HUES6 (cell line): Measurements from ENCODE around the gene SLC66A1.

ENCODE experiments used
- H3K27ac ChIP-seq: 2 replicates; pipeline ENCODE4 v1.7.0; 2013; ENCODE audit warnings: low read depth, mild to moderate bottlenecking, low read length, inconsistent platforms
- H3K27me3 ChIP-seq: 2 replicates; pipeline ENCODE4 v1.6.1; 2013; ENCODE audit warnings: low read length; ENCODE audit not compliant: control insufficient read depth, insufficient read depth
- H3K36me3 ChIP-seq: 2 replicates; pipeline ENCODE4 v1.6.1; 2013; ENCODE audit warnings: low read length; ENCODE audit not compliant: control insufficient read depth, insufficient read depth
- H3K4me1 ChIP-seq: 2 replicates; pipeline ENCODE4 v1.6.1; 2013; ENCODE audit warnings: low read length; ENCODE audit not compliant: control insufficient read depth, insufficient read depth
- H3K4me3 ChIP-seq: 2 replicates; pipeline ENCODE4 v1.5.1; 2013; ENCODE audit warnings: low read depth, low read length
- H3K9ac ChIP-seq: one replicate; pipeline ENCODE4 v1.6.1; 2013; ENCODE audit warnings: mild to moderate bottlenecking, low read length
- H3K9me3 ChIP-seq: 2 replicates; pipeline ENCODE4 v1.6.1; 2013; ENCODE audit warnings: low read depth, low read length; ENCODE audit not compliant: control insufficient read depth, insufficient read depth

SLC66A1 gene

DNA sequence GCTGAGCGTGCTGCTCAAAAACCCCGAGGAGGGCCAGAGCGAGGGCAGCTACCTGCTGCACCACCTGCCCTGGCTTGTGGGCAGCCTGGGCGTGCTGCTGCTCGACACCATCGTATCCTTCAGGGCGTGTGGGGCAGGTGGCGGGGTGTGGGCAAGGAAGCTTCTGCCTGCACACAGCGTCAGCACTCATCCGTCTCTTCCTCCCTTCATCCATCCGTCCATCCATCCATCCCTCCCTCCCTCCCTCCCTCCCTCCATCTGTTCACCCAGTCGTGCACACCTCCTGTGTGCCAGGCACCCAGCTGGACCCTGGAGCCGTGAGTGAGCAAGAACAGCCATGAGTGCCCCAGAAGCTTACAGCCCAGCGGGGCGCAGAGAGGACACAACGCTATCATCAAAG is 15.2 kb downstream of the SLC66A1 start:
- H3K4me3 ChIP-seq = no peak overlapping the region
- no peaks in the 10 kb centered on the region for H3K4me1 ChIP-seq
- no peak overlapping the region for H3K9ac ChIP-seq
- H3K9me3 ChIP-seq = no peaks in the 10 kb centered on the region
- H3K27ac ChIP-seq = no peak overlapping the region
- peaks cover 57% of the 10 kb centered on the region for H3K36me3 ChIP-seq
- no peaks in the 10 kb centered on the region for H3K27me3 ChIP-seq

DNA sequence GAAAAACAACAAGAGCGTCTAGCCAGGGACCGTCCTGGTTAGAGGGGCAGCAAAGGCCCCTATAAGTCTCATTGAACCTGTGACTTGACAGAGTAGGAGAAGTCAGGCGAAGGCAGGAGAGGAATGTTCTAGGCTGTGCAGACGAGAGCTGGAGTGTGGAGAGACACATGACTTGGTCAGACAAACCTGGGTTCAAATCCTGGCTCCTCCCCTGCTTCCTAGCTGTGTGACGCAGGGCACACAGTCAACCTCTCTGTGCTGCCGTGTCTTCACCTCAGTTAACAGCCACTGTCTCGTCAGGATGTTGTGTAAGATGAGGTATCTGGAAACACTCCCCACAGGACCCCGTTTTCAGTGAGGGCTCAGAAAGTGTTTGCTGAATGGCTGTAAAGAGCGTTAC is 15.6 kb downstream of the SLC66A1 start:
- H3K36me3 ChIP-seq = peaks cover 55% of the 10 kb centered on the region
- no peaks in the 10 kb centered on the region for H3K4me1 ChIP-seq

DNA sequence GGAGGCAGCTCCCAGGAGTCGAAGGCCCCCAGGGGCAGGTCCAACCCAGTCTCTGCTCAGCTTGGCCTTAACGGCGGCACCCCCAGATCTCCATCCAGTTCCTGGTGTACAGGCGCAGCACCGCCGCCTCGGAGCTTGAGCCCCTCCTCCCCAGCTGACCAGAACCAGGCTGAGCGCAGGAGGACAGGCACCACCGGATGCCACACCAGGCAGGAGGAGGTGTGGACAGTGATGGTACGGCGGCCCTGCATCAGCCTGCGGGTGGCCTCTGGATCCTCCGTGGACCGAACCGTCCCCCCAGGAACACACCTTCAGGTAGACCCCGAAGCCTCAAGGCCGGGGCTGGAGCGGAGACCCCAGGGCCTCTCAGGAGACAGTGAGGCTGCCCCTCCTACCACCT is 16.4 kb downstream of the SLC66A1 start:
- no peaks in the 10 kb centered on the region for H3K9me3 ChIP-seq
- H3K36me3 ChIP-seq = peaks cover 54% of the 10 kb centered on the region
- no peak overlapping the region for H3K4me3 ChIP-seq
- no peak overlapping the region for H3K27ac ChIP-seq
- H3K4me1 ChIP-seq = no peaks in the 10 kb centered on the region
- H3K9ac ChIP-seq = no peak overlapping the region
- H3K27me3 ChIP-seq = no peaks in the 10 kb centered on the region

More for the DNA sequence above, 15.6 kb downstream of the SLC66A1 start:
- Histone ChIP-seq H3K27me3 (no peaks in the 10 kb centered on the region), H3K4me3 (no peak overlapping the region), H3K9me3 (no peaks in the 10 kb centered on the region), H3K9ac (no peak overlapping the region), H3K27ac (no peak overlapping the region)

DNA sequence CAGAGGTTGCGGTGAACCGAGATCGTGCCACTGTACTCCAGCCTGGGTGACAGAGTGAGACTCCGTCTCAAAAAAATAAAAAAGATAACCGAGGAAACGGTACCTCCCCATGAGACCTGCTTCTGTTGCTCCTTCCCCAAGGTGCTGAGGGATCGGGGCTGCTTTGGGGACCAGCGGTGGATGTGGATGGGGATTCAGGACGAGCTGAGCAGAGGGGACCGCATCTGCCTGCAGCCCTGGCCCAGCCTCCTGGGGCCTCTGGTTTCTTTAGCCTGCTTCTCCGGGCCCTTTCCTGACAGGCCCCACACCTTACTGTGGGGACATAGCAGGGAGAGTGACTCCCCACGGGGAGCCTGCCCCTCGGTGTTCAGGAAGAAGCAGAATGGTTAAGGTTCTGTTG is 17.1 kb downstream of the SLC66A1 start:
- Histone ChIP-seq H3K36me3 (peaks cover 48% of the 10 kb centered on the region), H3K9ac (no peak overlapping the region), H3K4me1 (no peaks in the 10 kb centered on the region), H3K27me3 (no peaks in the 10 kb centered on the region), H3K27ac (no peak overlapping the region), H3K9me3 (no peaks in the 10 kb centered on the region), H3K4me3 (no peak overlapping the region)

DNA sequence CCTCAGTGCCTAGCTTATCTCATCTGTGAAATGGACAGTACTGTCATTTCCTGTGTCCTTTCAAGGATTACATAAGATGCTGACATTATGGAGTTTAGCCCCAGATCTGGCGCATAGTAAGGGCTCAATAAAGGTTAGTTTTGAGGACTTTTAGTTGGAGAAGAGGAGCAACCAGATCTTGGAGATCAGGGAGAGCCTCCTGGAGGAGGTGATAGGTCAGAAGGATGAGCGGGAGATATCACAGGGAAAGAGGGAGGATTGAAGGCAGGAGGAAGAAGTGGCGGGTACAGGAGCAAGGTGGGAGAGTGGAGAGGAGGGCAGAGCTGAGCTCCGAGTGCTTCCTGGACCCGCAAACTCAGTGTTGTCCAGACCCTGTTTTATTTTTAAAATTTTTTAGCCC is 17.5 kb downstream of the SLC66A1 start:
- H3K27ac ChIP-seq = no peak overlapping the region
- H3K9me3 ChIP-seq = no peaks in the 10 kb centered on the region
- no peak overlapping the region for H3K9ac ChIP-seq
- H3K36me3 ChIP-seq = peaks cover 44% of the 10 kb centered on the region
- H3K27me3 ChIP-seq = no peaks in the 10 kb centered on the region
- no peak overlapping the region for H3K4me3 ChIP-seq
- H3K4me1 ChIP-seq = no peaks in the 10 kb centered on the region

DNA sequence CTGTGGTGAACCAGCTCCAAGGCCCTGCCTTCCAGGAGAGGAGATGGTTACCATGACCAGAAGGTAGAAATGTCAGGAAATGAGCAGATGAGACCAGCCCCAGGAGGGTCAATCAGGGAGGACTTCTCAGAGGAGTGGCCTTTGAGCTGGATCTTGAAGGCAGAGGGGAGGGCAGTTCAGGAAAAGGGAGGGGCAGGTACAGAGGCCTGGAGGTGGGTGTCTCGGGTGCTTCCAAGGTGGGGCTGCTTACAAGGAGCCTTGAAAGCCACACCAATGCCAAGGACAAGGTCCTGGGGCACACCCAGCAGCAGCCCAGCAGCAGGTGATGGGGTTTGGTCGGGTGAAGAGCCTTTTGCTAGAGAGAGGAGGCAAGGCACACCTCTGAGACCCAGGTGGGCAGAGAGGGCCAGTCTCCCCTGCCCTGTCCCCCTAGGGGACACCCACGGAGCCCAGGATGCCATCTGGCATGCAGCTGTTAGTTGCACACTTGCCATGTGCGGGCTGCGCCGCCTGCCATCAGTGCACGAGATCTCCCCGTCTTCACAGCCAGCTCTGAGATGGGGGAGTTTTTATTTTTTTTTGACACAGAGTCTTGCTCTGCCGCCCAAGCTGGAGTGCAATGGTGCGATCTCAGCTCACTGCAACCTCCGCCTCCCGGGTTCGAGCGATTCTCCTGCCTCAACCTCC is 18.5 kb downstream of the SLC66A1 start:
- H3K4me3 ChIP-seq = no peak overlapping the region
- H3K9ac ChIP-seq = no peak overlapping the region
- H3K27me3 ChIP-seq = no peaks in the 10 kb centered on the region
- peaks cover 34% of the 10 kb centered on the region for H3K36me3 ChIP-seq
- no peaks in the 10 kb centered on the region for H3K4me1 ChIP-seq
- no peaks in the 10 kb centered on the region for H3K9me3 ChIP-seq
- H3K27ac ChIP-seq = no peak overlapping the region

DNA sequence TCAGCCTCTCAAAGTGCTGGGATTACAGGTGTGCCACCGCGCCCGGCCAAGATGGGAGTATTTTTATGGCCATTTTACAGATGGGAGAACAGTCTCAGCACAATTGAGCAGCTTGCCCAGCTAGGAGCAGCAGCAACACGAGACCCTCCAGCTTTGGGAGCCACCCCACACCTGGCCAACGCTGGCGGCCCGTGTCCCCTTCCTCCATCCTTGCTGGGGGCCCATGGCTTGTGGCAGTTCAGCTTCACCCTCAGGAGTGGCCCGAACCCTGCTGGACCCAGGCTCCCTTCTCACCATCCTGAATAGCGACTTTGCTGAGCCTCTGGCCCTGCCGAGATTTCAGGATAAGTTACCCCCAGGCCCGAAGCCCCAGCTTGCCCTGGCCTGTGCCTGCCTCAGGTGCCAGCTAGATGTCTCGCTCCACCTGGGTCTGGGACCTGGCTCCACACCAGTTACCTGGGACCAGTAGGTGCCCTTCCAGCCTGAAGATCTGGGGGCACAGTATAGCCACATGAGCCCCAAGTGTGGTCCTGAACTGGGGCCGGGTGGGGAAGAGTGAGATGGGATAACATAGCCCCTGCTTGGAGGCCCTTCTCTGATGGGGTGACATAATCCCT is 19.2 kb downstream of the SLC66A1 start:
- Histone ChIP-seq H3K27ac (no peak overlapping the region), H3K4me3 (no peak overlapping the region), H3K4me1 (no peaks in the 10 kb centered on the region), H3K36me3 (peaks cover 26% of the 10 kb centered on the region), H3K9ac (no peak overlapping the region), H3K9me3 (no peaks in the 10 kb centered on the region), H3K27me3 (no peaks in the 10 kb centered on the region)

DNA sequence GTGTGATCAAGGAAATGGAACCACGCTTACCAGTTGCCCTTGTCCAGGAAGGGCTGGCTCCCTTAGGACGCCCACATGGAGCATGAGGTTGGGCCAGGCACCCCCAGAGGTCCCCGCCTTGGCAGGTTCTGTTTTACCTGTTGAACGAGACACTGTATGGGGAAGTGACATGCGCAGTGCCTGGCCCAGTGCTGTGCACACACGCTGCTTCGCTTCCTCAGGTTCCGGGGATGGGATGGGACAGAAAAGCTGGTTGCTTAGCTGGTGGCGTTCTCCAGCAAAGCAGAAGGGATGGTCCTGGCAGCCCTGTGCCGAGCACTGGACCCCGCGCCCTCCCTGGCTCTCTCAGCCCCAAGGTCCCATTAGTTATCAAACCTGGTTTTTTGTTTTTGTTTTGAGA is 20.7 kb downstream of the SLC66A1 start:
- no peak overlapping the region for H3K27ac ChIP-seq
- H3K4me3 ChIP-seq = no peak overlapping the region

DNA sequence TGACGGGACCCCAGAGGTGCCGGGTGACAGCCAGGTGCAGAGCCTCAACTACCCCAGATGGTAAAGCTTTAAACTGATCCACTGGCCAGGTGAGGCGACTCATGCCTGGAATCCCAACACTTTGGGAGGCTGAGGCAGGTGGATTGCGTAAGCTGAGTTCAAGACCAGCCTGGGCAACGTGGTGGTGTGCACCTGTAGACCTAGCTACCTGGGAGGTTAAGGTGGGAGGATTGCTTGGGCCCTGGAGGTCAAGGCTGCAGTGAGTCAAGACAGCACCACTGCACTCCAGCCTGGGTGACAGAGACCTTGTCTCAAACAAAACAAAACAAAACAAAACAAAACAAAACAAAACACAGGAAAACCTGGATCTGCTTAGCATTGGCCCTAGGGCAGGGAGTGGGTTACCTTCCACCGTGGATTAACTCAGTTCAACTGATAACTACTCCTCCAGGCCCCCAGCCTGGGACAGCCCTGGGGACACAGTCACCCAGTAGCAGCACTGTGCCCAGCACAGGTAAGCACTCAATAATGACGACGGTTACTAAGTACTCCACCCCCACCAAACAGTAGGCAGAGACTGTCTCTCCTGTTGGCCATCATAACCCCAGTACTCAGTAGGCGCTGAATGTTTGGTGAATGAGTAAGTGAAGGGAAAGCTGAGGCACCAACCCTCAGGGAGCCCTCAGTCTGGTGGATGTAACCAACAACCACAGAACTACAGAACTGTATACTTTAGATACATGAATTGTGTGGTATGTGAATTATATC is 21.6 kb downstream of the SLC66A1 start:
- H3K9ac ChIP-seq = no peak overlapping the region
- H3K36me3 ChIP-seq = peaks cover 4% of the 10 kb centered on the region; the same call in 1 of the 2 replicates
- no peak overlapping the region for H3K27ac ChIP-seq
- peaks cover 12% of the 10 kb centered on the region for H3K4me1 ChIP-seq
- H3K9me3 ChIP-seq = no peaks in the 10 kb centered on the region
- no peak overlapping the region for H3K4me3 ChIP-seq
- H3K27me3 ChIP-seq = no peaks in the 10 kb centered on the region

More for the DNA sequence above, 20.7 kb downstream of the SLC66A1 start:
- no peaks in the 10 kb centered on the region for H3K9me3 ChIP-seq
- peaks cover 3% of the 10 kb centered on the region; the same call in 1 of the 2 replicates for H3K4me1 ChIP-seq
- no peaks in the 10 kb centered on the region for H3K27me3 ChIP-seq
- peaks cover 13% of the 10 kb centered on the region for H3K36me3 ChIP-seq
- H3K9ac ChIP-seq = no peak overlapping the region

DNA sequence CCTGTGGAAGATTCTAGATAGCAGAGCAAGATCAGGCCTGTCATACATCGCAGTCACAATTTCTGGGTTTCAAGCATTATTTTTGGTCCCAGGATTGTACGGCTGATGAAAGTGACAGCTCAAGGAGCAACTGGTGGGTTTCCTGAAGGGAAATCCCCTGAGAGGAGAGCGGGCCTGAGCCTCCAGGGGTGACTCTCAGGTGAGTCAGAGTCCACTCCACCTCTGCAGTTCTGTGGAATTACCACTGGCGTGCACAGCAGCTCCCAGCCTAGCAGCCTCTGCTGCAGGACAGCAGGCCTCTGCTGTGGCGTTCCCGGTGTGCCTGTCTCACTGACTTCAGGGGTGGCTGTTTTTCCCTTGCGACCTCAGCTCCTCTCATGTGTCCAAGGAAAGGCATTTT is 24.4 kb downstream of the SLC66A1 start:
- Histone ChIP-seq H3K27ac (no peak overlapping the region), H3K9ac (no peak overlapping the region), H3K27me3 (no peaks in the 10 kb centered on the region), H3K36me3 (peaks cover 6% of the 10 kb centered on the region), H3K4me1 (peaks cover 28% of the 10 kb centered on the region), H3K9me3 (no peaks in the 10 kb centered on the region), H3K4me3 (no peak overlapping the region)

DNA sequence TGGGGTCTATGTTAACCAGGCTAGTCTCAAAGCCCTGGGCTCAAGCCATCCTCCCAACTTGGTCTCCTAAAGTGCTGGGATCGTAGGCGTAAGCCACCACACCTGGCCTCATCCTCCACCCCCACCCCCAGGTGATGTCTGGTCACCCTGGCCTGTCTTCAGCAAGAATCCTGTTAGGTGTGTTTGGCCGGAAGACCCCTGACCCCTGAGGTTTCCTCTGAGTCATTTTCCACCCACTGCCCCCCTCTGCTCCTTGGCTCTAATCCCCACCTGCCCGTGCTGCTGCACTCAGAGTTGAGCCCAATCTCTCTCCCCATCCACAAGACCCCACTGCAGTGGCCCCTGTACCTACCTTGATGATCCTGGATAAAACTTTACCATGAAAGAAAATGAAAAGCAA is 25.2 kb downstream of the SLC66A1 start:
- Histone ChIP-seq H3K4me1 (peaks cover 33% of the 10 kb centered on the region), H3K27me3 (no peaks in the 10 kb centered on the region), H3K36me3 (peaks cover 13% of the 10 kb centered on the region), H3K4me3 (no peak overlapping the region), H3K27ac (no peak overlapping the region), H3K9ac (no peak overlapping the region), H3K9me3 (no peaks in the 10 kb centered on the region)
